RPMI8226 (cell line): Measurements from ENCODE around the gene WDR45B.
"Not testable (repeated sequence)": the region's sequence is repeated elsewhere in the genome, so short reads cannot be mapped to it uniquely, and the experiment has no call there.

ENCODE experiments used
- DNase-seq: peaks from one replicate; pipeline ENCODE4 v3.0.0-alpha.2; 2015

Gene WDR45B

DNA sequence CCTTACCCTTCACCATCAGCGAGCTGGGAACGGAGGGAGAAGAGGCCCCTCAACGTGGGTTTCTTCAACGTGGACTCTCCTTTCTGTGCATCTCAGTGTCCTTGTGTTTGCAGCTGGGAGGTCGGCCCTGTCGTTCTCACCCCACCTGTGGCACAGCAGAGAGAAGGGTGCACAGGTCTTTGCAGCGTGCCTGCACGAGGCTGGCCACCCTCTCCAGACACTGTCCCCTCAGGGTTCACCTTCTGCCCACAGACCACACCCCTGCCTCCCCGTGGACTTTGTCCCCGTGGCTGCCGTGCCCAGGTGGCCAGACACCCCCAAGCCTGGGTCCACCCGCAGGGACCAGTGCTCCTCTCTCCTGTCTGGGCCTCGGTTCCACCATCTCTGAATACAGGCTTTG, 7.3 kb upstream of the WDR45B start:
- no peak for DNase-seq

DNA sequence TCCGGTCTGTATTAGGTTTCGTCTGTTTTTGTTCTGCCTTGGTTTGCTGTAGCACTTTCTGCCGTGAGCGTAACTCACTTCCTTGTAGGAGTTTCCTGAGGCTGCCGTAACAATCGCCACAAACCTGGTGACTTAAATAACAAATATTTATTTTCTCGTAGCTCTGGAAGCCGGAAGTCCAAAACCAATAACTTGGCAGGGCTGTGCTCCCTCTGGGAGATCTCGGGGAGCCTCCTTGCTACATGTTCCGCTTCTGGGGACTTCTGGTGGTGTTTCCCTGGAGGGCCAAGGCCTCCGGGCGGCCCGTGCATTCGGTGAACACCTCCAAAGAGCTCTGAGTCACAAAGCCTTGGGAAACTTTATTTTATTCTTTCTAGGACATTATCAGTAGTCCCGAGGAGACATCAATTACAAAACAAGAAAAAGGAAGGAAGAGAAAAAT, 6.8 kb upstream of the WDR45B start:
- DNase-seq = no peak

DNA sequence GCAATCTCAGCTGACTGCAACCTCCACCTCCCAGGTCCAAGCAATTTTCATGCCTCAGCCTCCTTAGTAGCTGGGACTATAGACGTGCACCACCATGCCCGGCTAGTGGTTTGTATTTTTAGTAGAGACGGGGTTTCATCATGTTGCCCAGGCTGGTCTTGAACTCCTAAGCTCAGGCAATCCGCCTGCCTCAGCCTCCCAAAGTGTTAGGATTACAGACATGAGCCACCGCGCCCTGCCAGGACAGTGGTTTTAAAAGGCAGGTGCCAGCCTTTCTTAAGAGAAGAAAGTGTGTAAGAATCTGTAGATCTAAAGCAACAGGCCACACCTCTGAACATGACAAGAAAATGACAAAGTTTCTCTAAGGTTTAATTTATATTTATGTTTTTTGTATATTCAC, 6.4 kb upstream of the WDR45B start:
- DNase-seq = not testable (repeated sequence)

DNA sequence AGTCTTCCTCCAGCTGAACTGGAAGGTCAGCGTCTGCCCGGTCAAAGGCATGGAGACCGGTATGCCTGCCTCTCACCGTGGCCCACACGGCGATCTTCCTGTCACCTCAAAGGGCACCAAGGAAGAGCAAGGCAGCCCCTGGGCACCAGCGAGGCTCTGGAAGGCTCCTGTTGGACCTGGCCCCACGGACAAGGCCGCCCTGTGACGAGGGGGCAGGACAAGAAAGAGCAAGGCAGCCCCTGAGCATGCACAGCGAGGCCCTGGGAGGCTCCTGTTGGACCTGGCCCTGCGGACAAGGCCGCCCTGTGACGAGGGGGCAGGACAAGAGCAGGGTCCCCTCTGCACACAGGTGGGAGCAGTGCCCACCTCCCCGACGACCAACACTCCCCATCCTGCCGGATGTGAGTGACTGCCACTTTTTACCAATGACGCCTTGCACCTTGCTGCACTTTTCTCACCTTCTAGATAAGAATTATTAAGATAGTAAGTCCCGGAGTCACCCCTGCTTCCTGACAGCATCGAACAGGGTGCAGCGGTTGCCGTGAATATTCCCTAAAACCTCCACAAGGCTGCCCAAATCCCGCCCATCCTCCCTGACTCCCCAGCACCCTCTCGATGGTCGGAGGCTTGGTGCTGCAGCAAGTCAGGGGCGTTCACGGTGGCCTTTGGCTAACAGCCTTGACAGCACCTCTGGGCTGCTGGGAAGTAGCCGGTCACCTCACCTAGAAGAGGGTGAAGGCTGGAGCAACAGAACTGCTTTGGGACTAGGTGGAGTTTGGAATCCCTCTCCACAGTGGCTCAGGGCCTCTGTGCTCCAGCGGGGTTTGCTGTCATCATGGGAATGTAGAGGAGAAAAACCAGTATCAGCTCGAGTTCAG, 5.6 kb upstream of the WDR45B start:
- no peak for DNase-seq

DNA sequence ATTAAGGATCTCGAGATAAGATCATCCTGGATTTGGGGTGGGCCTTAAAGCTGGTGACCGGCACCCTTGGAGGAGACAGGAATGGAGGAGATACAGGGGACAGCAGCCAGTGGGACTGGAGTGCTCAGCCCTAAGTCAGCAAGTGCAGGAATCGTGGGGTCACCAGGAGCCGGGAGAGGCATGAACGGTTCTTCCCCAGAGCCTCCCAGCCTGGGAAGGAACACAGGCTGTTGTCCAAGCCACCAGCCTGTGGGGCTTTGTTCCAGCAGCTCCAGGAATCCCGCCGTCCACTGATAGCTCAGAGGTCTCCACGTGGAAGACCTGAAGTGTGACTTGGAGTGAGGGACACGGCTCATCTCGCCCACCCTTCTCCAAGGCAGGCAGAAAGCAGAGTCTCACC, 2.5 kb upstream of the WDR45B start:
- no peak for DNase-seq

DNA sequence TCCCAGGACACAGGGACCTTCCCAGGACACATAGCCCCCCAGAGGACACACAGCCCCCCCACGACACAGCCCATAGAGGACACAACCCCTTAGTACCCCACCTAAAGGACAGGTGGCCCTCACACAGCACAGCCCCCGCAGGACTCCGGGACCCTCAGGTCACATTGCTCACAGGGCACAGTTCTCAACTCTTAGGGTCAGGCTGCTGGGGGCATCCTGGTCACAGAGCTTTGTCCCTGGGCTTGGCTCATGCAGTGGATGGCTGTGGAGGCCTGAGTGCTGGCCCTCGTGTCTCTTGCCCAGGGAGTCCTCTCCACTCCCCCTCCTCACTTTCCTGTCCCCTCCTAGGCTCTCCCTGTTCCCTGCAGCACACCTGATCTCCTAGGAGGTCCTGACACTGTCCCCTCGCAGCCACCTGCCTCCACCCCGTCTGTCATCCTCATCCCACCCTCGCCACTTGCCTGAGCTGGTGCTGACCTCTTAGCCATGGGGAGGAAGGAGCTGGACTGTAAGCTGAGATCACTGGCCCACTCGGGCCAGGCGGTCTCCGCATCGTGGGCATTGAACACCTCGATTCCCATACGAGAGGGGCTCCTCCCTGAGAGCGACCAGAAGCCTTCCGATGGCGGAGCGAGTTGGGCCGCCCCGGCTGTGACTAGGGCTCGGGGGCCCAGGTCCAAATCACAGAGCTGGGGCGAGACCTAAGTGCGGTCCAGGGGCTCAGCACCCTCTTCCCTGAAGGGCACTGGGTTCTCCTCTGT, 1.4 kb upstream of the WDR45B start:
- DNase-seq = no peak

DNA sequence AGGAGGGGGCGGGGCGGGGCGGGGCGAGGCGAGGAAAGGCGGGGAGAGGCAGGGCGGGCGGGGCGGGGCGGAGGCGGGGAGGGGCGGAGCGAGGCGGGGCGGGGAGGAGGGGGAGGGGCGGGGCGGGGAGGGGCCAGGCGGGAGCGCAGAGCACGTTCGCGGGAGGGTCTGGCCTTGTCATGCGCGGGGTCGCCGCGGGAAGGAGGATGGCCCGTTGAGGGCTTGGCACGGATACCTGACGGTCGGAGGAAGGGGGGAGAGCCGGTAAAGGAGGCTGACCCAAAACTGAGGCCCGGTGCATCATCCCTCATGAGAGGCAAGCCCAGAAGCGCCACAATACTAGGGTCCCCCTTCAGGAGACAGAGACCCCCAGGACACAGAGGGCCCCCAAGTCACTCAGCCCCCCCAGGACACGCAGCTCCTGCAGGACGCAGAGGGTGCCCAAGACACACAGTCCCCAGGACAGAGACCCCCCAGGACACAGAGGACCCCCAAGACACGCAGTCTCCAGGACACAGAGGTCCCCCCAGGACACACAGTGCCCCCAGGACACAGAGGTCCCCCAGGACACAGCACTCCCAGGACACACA, 593 bp upstream of the WDR45B start:
- no peak for DNase-seq

DNA sequence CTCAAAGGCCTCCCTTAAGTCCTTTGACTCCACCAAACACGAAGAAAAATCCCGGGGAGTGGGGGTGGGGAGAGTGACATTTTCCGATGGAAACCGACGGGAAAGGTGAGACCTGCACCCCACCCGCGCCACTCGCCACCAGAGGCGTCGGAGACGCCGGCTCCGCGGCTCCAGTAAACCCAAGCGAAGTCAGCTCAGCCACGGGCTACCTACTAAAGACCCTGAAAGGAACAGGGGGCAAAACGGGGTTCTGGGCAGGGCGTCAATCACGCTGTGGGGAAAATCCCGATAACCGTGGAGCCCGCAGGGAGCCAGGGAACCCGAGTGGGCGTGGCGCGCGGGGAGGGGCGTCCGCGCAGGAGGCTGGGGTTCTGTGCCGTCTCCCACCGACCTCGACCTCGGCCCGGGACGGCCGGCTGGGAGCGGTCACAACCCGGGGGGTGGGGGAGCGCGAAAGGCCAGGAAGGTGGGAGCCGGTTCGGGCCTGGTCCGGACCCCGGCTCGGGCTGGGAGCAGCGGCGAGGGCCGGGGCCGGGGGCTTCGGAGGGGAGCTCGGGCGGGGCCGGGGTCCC, 565 bp downstream of the WDR45B start:
- DNase-seq = peak; percentile 51

DNA sequence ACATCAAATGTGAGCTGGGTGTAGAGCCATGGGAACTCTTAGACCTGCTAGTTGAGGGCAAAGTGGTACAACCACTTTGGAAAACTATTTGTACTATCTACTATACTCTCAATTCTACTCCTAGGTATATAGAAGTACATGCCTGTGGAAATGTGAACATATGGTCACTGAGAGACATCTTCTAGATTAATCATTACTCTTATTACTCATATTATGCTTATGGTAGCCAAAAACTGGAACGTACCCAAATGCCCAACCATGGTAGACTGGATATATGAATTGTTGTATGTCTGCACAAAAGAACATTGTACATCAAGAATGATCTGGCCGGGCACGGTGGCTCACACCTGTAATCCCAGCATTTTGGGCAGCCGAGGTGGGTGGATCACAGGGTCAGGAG, 2.7 kb downstream of the WDR45B start:
- DNase-seq = no peak

DNA sequence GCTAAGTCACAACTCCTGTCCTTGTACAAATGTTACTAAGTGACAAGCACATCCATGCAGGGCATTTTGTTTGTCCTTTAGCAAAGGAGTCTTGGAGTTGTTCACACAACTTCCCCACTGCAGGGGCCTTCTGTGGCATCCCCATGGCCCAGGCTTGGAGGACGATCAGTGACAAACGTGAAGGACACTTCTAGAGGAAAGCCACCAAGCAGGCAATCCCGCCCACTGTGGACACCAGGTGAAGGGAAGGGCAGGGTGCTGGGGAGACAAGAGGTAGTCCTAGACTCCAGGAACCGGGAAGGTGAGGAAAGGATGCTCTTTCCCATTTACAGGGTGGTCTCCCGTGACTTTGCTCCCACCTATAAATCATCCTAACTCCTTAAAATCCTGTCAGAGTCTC, 4.1 kb downstream of the WDR45B start:
- DNase-seq = no peak

DNA sequence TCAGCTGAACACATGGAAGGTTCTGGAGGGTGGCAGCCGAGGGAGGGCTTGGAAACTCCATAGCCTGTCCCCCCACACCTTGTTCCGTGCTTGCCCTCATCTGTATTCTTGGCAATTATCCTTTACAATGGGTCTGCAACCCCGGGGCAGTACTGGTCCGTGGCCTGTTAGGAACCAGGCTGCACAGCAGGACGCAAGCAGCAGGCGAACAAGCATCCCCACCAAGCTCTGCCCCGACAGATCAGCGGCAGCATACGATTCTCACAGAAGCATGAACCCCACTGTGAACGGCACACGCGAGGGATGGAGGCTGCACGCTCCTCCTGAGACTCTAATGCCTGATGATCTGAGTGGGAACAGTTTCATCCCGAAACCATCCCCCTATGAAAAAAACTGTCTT, 6.2 kb downstream of the WDR45B start:
- no peak for DNase-seq

DNA sequence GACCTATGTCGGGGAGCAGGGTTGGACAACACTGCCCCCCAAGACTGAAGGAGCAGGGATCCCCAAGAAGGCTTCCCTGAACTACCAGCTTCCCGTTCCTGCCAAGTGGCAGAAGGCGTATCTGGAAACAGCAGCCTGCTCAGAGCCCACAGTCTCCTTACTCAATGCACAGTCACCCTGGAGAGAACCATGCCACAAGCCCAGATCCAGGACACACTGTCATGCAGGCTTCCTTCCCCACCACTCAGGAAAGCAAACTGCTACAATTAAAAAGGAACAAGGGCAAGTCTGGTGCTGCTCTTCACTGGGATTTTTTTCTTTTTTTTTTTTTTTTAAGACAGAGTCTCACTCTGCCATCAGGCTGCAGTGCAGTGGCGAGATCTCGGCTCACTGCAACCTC, 8.2 kb downstream of the WDR45B start:
- DNase-seq = no peak

DNA sequence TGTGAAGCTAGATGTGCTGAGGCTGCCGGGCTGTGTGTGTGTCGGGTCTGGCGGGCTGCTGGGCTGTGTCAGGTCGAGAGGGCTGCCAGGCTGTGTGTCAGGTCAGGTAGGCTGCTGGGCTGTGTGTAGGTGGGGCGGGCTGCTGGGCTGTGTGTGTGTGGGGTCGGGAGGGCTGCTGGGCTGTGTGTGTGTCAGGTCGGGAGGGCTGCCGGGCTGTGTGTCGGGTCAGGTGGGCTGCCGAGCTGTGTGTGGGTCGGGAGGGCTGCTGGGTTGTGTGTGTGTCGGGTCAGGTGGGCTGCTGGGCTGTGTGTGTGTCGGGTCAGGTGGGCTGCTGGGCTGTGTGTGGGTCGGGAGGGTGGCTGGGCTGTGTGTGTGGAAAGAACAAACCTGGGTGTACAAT, 8.6 kb downstream of the WDR45B start:
- DNase-seq = no peak

DNA sequence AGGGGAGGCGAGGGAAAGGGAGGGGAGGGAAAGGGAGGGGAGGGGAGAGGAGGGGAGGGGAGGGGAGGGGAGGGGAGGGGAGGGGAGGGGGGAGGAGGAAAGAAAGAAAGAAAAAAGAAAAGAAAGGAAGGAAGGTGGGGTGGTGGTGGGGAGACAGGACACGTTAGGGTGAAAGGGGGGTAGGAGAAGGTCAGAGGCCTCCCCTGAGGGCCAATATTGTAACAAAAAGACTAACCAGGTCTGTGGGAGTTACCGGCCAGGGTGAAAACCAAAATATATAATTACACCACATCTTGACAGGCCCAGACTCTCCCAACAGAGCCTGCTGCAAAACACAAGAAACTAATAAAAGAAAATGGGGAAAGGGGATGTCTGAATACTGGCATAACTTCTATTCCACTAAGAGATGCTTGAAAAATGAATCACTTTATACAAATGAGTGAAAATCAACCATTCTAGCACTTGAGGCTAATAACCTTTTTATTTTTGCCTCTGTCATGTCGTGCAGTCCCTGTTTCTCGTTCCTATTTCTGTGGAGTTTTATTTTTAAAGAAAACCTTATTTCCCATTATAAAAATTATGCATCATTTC, 10.0 kb downstream of the WDR45B start:
- DNase-seq = no peak

DNA sequence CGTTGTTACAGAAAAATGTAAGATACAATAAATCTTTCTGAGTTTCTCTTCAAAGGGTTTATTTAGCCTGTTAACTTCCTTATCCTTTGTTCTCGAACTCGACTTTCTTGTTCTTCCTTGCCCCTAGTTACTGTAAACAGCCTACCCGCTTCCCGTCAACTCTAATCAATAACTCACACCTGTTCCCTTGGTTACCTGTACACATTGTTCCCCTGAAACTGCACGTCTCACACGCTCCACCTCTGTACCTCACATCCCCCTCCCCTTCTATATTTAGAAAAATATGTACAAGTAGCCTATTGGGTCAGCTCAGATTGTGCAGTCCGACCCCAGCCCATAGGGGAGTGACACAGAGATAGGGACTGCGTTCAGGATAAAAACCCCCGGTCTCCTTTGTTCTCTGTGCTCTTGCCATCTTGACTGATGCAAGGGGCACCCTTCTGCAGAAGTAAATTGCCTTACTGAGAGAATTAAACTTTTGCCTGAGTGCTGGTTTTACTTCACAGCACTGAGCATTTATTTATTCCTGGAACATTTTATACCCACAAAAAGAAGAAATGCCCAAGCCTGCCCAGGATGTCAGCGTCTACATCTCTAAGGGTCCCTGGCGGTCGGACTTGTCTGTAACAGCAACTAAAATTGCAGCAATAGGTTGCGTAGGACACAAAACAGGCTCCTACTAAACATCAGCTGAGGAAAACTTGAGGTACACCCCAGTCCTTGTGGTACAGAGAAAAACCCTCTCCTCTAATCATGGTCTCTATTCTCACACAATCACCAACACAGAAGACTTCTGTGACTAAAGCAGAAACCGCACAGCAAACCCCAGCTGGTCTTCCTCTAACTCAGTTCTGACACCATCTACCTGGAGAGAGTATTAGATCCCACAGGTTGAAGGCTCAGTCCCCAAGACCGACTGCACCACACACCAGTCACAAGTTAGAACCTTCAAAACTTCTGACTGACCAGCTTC, 11.3 kb downstream of the WDR45B start:
- no peak for DNase-seq

DNA sequence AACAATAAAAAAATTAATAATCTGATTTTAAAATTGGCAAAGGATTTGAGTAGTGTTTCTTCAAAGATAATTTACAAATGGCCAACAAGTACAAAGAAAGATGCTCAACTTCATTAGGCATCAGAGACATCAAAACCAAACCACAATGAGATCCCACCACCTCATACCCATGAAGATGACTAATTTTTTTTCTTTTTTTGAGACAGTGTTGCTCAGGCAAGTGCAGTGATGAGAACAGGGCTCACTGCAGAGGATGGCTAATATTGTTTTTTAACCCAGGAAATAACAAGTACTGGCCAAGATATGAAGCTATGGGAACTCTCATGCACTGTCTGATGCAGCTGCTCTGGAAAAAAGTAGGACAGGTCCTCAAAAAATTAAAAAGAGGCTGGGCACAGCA, 14.9 kb downstream of the WDR45B start:
- DNase-seq = no peak

DNA sequence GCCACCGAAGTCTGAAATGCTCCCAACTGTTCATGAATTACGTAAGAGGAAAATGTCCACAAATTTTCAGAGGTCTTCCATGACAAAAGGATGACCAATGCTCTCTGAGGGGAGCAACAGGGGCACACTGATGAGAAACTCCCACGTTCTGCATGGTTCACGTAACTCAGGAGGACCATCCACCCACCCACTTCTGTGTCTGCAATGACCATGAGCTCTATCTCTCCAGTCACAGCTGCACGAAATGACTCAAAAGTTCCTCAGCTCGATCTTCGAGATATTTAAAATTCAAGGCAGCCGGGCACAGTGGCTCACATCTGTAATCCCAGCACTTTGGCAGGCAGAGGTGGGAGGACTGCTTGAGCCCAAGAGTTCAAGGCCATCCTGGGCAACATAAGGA, 15.8 kb downstream of the WDR45B start:
- DNase-seq = no peak

DNA sequence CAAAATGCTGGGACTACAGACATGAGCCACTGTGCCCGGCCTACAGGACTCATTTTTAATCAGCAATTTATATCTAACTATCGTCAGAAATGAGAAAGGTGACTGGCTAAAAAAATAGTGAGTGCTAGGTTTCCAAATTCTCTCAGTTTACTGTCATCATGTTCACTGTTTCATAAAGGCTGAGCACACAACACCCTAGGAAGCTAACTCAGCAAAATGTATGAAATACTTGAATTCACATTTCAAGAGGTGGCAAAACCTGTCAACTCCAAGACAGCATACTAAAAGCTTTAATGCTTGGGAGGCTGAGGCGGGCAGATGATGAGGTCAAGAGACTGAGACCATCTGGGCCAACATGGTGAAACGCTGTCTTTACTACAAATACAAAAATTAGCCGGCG, 16.7 kb downstream of the WDR45B start:
- DNase-seq = no peak

DNA sequence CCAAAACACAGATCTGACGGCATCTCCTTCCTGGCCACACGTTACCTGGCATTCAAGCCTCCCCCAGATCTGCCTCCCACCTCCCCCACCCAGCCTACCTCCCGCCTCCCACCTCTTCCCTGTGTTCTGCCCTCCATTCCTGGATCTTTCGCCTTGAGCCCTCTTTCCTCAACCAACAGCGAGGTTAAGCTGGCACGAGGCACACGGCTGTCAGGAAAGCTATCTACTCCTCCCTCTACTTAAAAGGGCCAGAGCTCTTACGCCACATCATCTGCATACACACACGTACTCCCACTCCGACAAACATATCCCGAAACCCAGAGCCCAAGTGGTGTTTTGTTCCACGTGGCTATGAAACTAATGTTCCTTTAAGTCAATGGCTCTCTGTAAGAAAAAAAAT, 18.0 kb downstream of the WDR45B start:
- no peak for DNase-seq

DNA sequence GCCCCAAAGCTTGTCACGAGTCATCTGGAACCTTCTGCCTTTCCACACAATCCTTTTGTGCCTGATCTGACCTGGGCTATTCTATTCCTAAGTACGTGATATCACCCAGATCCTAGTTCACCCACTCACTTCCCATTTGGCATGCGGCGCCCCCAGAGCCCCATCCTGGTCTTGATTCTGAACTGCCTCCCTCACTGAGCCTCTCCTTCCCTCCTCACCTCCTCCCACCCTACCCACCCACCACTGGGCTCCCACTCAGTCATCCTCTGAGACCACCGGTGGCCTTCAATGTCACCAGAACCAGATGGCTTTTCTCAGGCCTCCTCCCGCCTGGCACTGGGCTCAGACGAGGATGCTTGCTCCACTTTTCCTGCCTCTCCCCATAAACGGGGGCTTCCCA, 18.5 kb downstream of the WDR45B start:
- no peak for DNase-seq

DNA sequence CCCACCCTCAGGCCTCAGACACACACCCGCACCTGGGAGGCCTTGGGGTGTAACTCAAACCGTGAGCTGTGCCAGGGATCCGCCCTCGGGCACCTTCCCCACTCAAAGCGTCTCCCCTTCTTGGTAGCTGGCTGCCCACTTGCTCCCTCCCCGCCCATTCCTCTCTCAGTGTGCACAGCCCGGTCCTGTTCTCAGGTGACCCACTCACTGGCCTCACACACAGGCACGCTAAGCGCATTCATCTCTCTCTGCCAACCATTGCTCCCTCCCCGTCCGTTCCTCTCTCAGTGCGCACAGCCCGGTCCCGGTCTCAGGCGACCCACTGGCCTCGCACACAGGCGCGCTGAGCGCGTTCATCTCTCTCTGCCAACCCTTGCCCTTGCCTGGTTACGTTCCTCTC, 20.8 kb downstream of the WDR45B start:
- DNase-seq = no peak

DNA sequence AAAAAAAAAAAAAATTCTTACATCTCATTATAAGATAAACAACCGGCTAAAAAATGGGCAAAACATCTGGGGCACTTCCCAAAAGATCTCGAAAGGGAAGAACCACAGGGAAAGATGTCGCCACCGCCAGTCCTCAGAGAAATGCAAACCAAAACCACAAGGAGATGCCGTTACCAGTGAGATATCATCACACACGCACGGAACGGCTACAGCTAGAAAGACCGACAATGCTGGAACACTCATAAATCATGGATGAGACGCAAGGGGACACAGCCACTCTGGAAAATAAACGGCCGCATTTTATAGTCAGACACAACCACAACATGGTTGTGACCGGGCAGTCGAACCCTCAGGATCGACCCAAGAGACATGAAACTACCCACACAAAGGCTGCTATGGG, 24.5 kb downstream of the WDR45B start:
- no peak for DNase-seq
